K562 (cell line): ENCODE results near the gene TSPAN18. TPM values are rescaled to one million over a fixed set of nuclear protein-coding genes. Genes with fewer than 3 reads are reported as not detected.

ENCODE experiments used
- ATAC-seq: fragments of 200-7000 bp; cut with Tn5 transposase; 3 replicates; pipeline ENCODE4 v1.9.1; 2020; ENCODE audit warnings: moderate library complexity
- BruUV-seq: library from RNA; stranded (reverse); fragments of 400-500 nt; replicated peaks from 2 replicates; lab custom pipeline; 2021; lab: Mats Ljungman, UMichigan
- CTCF ChIA-PET: fragments of 300-600 bp; formaldehyde crosslinking; extraction: SDS; loops from one replicate; lab custom pipeline; 2021; ENCODE audit warnings: low intra/inter-chr PET ratio; lab: Yijun Ruan, JAX
- POLR2A ChIA-PET: fragments of 300-600, 350-650 bp; sonication (Branson Sonifier 250); formaldehyde crosslinking; extraction: SDS; loops from one replicate; lab custom pipeline; 2021; ENCODE audit warnings: antibody characterized with exemption, inconsistent platforms; lab: Yijun Ruan, JAX
- DNase-seq, 4 experiments: peaks; one replicate each; pipeline versions ENCODE4 v3.0.0 to v3.0.0-alpha.2; 2011 to 2018; ENCODE audit warnings: low spot score in 3 of 4, mixed read lengths in 3 of 4; ENCODE audit errors: extremely low read depth in 1 of 4
- FAIRE-seq: peaks from 2 replicates; lab custom pipeline; 2011; peaks lifted over from hg19 to GRCh38; lab: Jason Lieb, UNC
- H2AFZ ChIP-seq: 2 replicates; pipeline ENCODE4 v1.6.0; 2011; ENCODE audit warnings: low read depth, low read length, control low read depth, inconsistent platforms
- H3K27ac ChIP-seq: fragments of 200-600 bp; 3 replicates; pipeline ENCODE4 v1.8.0; 2011; ENCODE audit warnings: low read depth, mild to moderate bottlenecking, control low read depth, inconsistent platforms, low read length, moderate library complexity, mixed read lengths; ENCODE audit errors: extremely low read depth
- H3K27me3 ChIP-seq, 2 experiments: fragments of 300-600 bp in 1 of 2; 2 replicates in 1 of 2; 3 replicates in 1 of 2; pipeline versions ENCODE4 v1.6.0 to v1.8.0; 2011; ENCODE audit warnings: inconsistent platforms in 2 of 2, low read length in 2 of 2, mild to moderate bottlenecking in 1 of 2, mixed read lengths in 1 of 2, moderate library complexity in 1 of 2; ENCODE audit not compliant: control insufficient read depth in 2 of 2, insufficient read depth in 2 of 2
- H3K36me3 ChIP-seq: fragments of 300-600 bp; 3 replicates; pipeline ENCODE4 v1.8.0; 2011; ENCODE audit warnings: mild to moderate bottlenecking, low read length, inconsistent platforms; ENCODE audit not compliant: control insufficient read depth, insufficient read depth
- H3K4me1 ChIP-seq, 2 experiments: fragments of 200-600 bp in 1 of 2; replicated peaks in 1 of 2; 2 replicates in 1 of 2; 3 replicates in 1 of 2; pipeline versions ENCODE4 v1.5.1 to v1.8.0; 2011; ENCODE audit warnings: inconsistent platforms in 2 of 2, low read length in 2 of 2, mild to moderate bottlenecking in 1 of 2, mixed read lengths in 1 of 2, moderate library complexity in 1 of 2; ENCODE audit not compliant: control insufficient read depth in 2 of 2, insufficient read depth in 2 of 2
- H3K4me2 ChIP-seq: 2 replicates; pipeline ENCODE4 v1.6.1; 2011; ENCODE audit warnings: low read length, control low read depth, inconsistent platforms, mixed read lengths; ENCODE audit not compliant: insufficient read depth
- H3K4me3 ChIP-seq: fragments of 200-600 bp; sonication (generic), shearing (Covaris generic); 2 replicates; pipeline ENCODE4 v1.5.1; 2016; ENCODE audit warnings: control low read depth, inconsistent platforms
- H3K79me2 ChIP-seq: fragments of 200-600 bp; 3 replicates; pipeline ENCODE4 v1.8.0; 2011; ENCODE audit warnings: low read length, inconsistent platforms; ENCODE audit not compliant: control insufficient read depth, insufficient read depth
- H3K9ac ChIP-seq, 2 experiments: 2 replicates each; pipeline versions ENCODE4 v1.6.0 to v1.6.1; 2011; ENCODE audit warnings: low read depth in 2 of 2, low read length in 2 of 2, control low read depth in 1 of 2, inconsistent platforms in 1 of 2, mild to moderate bottlenecking in 1 of 2, mixed read lengths in 1 of 2; ENCODE audit not compliant: insufficient read depth in 1 of 2
- H3K9me1 ChIP-seq: one replicate; pipeline ENCODE4 v1.6.0; 2011; ENCODE audit warnings: inconsistent platforms, mild to moderate bottlenecking, low read length, moderate library complexity; ENCODE audit not compliant: control insufficient read depth, insufficient read depth
- H3K9me3 ChIP-seq: replicated peaks from 2 replicates; pipeline ENCODE4 v1.5.1; 2011; ENCODE audit warnings: low read depth, low read length, inconsistent platforms; ENCODE audit not compliant: control insufficient read depth, insufficient read depth
- H4K20me1 ChIP-seq: replicated peaks from 2 replicates; pipeline ENCODE4 v1.6.1; 2011; ENCODE audit warnings: low read length, inconsistent platforms, mixed read lengths; ENCODE audit not compliant: control insufficient read depth, insufficient read depth
- BACH1 ChIP-seq: fragments of 200-800 bp; sonication (Bioruptor generic); IDR thresholded peaks from 2 replicates; pipeline ENCODE4 v1.6.1; 2016; ENCODE audit warnings: missing genetic modification characterization, missing compliant biosample characterization
- CBX1 ChIP-seq: sonication (generic); IDR thresholded peaks from 2 replicates; pipeline ENCODE4 v1.6.1; 2016; ENCODE audit warnings: antibody characterized with exemption, low read depth, mild to moderate bottlenecking
- FOXJ3 ChIP-seq: sonication (generic); formaldehyde crosslinking; IDR thresholded peaks from 2 replicates; pipeline ENCODE4 v1.4.0; 2020; ENCODE audit warnings: mild to moderate bottlenecking, missing genetic modification reagents
- MITF ChIP-seq: IDR thresholded peaks from 2 replicates; pipeline ENCODE4 v1.6.1; 2014; ENCODE audit warnings: antibody characterized with exemption
- NR3C1 ChIP-seq: sonication (generic); formaldehyde crosslinking; IDR thresholded peaks from 2 replicates; pipeline ENCODE4 v1.8.1; 2022; ENCODE audit warnings: missing genetic modification reagents
- PHF8 ChIP-seq: fragments of 200-600 bp; sonication (generic); IDR thresholded peaks from 2 replicates; pipeline ENCODE4 v1.6.1; 2012; ENCODE audit warnings: mixed run types, mild to moderate bottlenecking, inconsistent platforms, low read length, moderate library complexity, borderline replicate concordance
- RBM25 ChIP-seq: fragments of 200-400 bp; formaldehyde crosslinking; IDR thresholded peaks from 2 replicates; pipeline ENCODE4 v1.6.1; 2018; ENCODE audit warnings: low read length, low read depth, moderate library complexity; ENCODE audit not compliant: severe bottlenecking
- ZNF224 ChIP-seq: sonication (generic); formaldehyde crosslinking; IDR thresholded peaks from 2 replicates; pipeline ENCODE4 v1.8.0; 2022; ENCODE audit warnings: mild to moderate bottlenecking, missing genetic modification reagents
- WGBS: fragments of 100-300 bp; shearing (Covaris generic); methylation state at CpG from one replicate; pipeline ENCODE4 v1.1.6; 2016; ENCODE audit warnings: low coverage, mixed read lengths; ENCODE audit not compliant: insufficient coverage; ENCODE audit errors: missing lambda C conversion rate; 5-methylcytosine and 5-hydroxymethylcytosine counted together
- in situ Hi-C: fragments of 300-500 bp; cut with MboI; formaldehyde crosslinking; loops from 4 replicates; pipeline ENCODE4 v1.15.0; 2018; ENCODE audit warnings: inconsistent platforms, mixed read lengths
- intact Hi-C: fragments of 100-400 bp; cut with micrococcal nuclease; formaldehyde crosslinking; loops from 2 replicates; pipeline ENCODE4 v1.14.2; 2022
- polyA plus RNA-seq, 8 experiments: library from polyadenylated mRNA; depleted of rRNA in 4 of 8; stranded (reverse) in 5 of 8; unstranded in 3 of 8; fragments of >200 nt; fragmentation: Nextera tagmentation in 2 of 8; fragmentation: Illumina TruSeq in 1 of 8; extraction: Ambion mirVana in 2 of 8; extraction: Trizol in 1 of 8; gene quantifications; 2 replicates each; pipeline versions ENCODE4 v1.2.1 to v1.2.3, GENCODE V29; 2011 to 2014; ENCODE audit warnings: inconsistent platforms in 1 of 8, missing spikeins in 1 of 8
- total RNA-seq, 7 experiments: library from RNA; depleted of rRNA in 6 of 7; stranded (reverse); fragments of >200 nt in 6 of 7; fragmentation: Illumina TruSeq in 2 of 7; extraction: Trizol in 2 of 7; gene quantifications; 2 replicates each; pipeline versions ENCODE4 v1.2.1 to v1.2.3, GENCODE V29; 2011 to 2021; ENCODE audit warnings: low replicate concordance in 1 of 7

The TSPAN18 gene
- total and polyA plus RNA-seq, 9 of the 15 experiments (the other 6 are each of a cell fraction or from before 2014, with no cell fraction given), result 0.17 to 0.35 (median 0.22) TPM; not detected in 4

- in situ Hi-C loops, result no loop called here
- DNase-seq (no peak), FAIRE-seq (no peak), ATAC-seq (no peak)
- H3K27me3 ChIP-seq, result peaks cover 4 to 14% of the 10 kb centered on the region in 2 experiments; a peak in 3 of 5 replicates
- H3K9me3 ChIP-seq, result no peaks in the 10 kb centered on the region
- intact Hi-C loops, result no loop called here
- H3K4me1 ChIP-seq, result peaks cover 0 to 15% of the 10 kb centered on the region in 2 experiments; a peak in 2 of 5 replicates
- H3K4me3 ChIP-seq, result no peak overlapping the region
- H4K20me1 ChIP-seq, result peaks cover 5% of the 10 kb centered on the region; the same call in 1 of the 2 replicates
- TF ChIP-seq MITF (no peak), PHF8 (no peak), BACH1 (tag) (no peak), NR3C1 (CRISPR knock-in tag) (no peak)
- H3K36me3 ChIP-seq, result no peaks in the 10 kb centered on the region
- H3K79me2 ChIP-seq, result no peaks in the 10 kb centered on the region
- ChIA-PET CTCF (no interaction called here), POLR2A (no interaction called here)
- no peak overlapping the region for H3K27ac ChIP-seq
- H3K9ac ChIP-seq, result no peak overlapping the region
- H3K4me2 ChIP-seq, result no peak overlapping the region
- H2AFZ ChIP-seq, result no peak overlapping the region
- H3K9me1 ChIP-seq, result no peaks in the 10 kb centered on the region
- BruUV-seq, result no TSS peak
Measured at GRCh38 chr11:44771252-44771734, 44.5 kb downstream of the TSPAN18 start.

GRCh38 chr11:44771841-44772240, 45.1 kb downstream of the TSPAN18 start:
- Histone ChIP-seq H3K27me3 (peaks cover 4 to 14% of the 10 kb centered on the region in 2 experiments; a peak in 3 of 5 replicates), H3K4me3 (no peak overlapping the region), H3K79me2 (no peaks in the 10 kb centered on the region), H3K4me2 (no peak overlapping the region), H3K4me1 (peaks cover 0 to 15% of the 10 kb centered on the region in 2 experiments; a peak in 2 of 5 replicates), H3K27ac (no peak overlapping the region), H3K36me3 (no peaks in the 10 kb centered on the region), H3K9ac (no peak overlapping the region), H2AFZ (no peak overlapping the region), H3K9me3 (no peaks in the 10 kb centered on the region), H3K9me1 (no peaks in the 10 kb centered on the region), H4K20me1 (peaks cover 5% of the 10 kb centered on the region; the same call in 1 of the 2 replicates)
- in situ Hi-C loops (no loop called here), intact Hi-C loops (no loop called here)
- TF ChIP-seq CBX1 (no peak), ZNF224 (CRISPR knock-in tag) (no peak), RBM25 (no peak), FOXJ3 (CRISPR knock-in tag) (no peak)
- FAIRE-seq (no peak), ATAC-seq (no peak), DNase-seq (no peak)
- ChIA-PET POLR2A (no interaction called here), CTCF (no interaction called here)
- BruUV-seq, result no TSS peak
- 9% methylated on average over 3 of the region's 3 CpGs for WGBS
